ENCODE data around the gene SSH2.

- TF ChIP-seq EZH2 (IDR thresholded peaks at IDR 0.05; ENCODE audit: insufficient read depth, poor library complexity, severe bottlenecking) (no peak), EZH2phosphoT487 (IDR thresholded peaks at IDR 0.05; ENCODE audit: insufficient read depth, low read depth) (no peak)
Observed at GRCh38 chr17:29962656-29963055, 32.6 kb upstream of the SSH2 start.

All from GM23248 (cell line).